ENCODE measurements around the gene ITPR3.

GRCh38 chr6:33578588-33579011 lies 42.5 kb upstream of the ITPR3 start:
- no peak for TF ChIP-seq SRSF4 (IDR thresholded peaks at IDR 0.05; ENCODE audit: low read depth, low read length, poor library complexity, severe bottlenecking)
- no peak for TF ChIP-seq NFIC (IDR thresholded peaks at IDR 0.05; ENCODE audit: low read length)
- TF ChIP-seq MAZ (IDR thresholded peaks at IDR 0.05; ENCODE audit: borderline replicate concordance, low read depth, low read length), result no peak
- no peak for TF ChIP-seq MAZ (CRISPR knock-in tag; IDR thresholded peaks at IDR 0.05; ENCODE audit: low read depth)
- TF ChIP-seq JUN (CRISPR knock-in tag; IDR thresholded peaks at IDR 0.05), result no peak
- no peak for TF ChIP-seq ZNF670 (CRISPR knock-in tag; IDR thresholded peaks at IDR 0.05; ENCODE audit: borderline replicate concordance)
- TF ChIP-seq EZH2 (conservative IDR thresholded peaks at IDR 0.05; ENCODE audit: low read depth, low read length), result no peak
- TF ChIP-seq MAX (IDR thresholded peaks at IDR 0.05), result no peak
- no peak for TF ChIP-seq ZNF318 (CRISPR knock-in tag; IDR thresholded peaks at IDR 0.05)
- TF ChIP-seq ZNF780A (CRISPR knock-in tag; IDR thresholded peaks at IDR 0.05), result no peak
- TF ChIP-seq RFX5 (IDR thresholded peaks at IDR 0.05; ENCODE audit: low read depth, low read length), result no peak
- TF ChIP-seq ARID3A (IDR thresholded peaks at IDR 0.05; ENCODE audit: low read depth, low read length), result no peak
- TF ChIP-seq RAD21 (CRISPR knock-in tag; IDR thresholded peaks at IDR 0.05), result no peak

All from HepG2 (cell line).